ENCODE results near the gene MTHFR.

DNA sequence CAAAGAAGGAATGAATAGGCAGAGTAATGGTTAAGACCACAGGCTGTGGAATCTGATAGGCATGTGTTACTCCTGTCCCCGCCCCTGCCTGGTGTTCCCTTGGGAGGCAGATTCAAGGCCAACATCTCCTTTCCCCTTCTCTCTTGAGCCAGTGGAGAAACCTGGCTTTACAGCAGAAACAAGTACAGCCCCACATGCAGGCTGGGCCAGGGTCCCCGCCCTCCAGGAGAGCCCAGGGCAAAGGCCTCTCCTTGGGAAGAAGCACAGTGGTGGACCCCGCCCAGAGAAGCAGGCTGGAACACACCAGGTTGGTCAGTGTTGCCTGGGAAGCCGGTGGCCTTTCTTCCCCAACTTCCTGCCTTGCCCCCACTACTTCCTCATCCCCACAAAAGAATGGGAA lies 36.9 kb downstream of the MTHFR start:
- TF ChIP-seq, protein P1, sequence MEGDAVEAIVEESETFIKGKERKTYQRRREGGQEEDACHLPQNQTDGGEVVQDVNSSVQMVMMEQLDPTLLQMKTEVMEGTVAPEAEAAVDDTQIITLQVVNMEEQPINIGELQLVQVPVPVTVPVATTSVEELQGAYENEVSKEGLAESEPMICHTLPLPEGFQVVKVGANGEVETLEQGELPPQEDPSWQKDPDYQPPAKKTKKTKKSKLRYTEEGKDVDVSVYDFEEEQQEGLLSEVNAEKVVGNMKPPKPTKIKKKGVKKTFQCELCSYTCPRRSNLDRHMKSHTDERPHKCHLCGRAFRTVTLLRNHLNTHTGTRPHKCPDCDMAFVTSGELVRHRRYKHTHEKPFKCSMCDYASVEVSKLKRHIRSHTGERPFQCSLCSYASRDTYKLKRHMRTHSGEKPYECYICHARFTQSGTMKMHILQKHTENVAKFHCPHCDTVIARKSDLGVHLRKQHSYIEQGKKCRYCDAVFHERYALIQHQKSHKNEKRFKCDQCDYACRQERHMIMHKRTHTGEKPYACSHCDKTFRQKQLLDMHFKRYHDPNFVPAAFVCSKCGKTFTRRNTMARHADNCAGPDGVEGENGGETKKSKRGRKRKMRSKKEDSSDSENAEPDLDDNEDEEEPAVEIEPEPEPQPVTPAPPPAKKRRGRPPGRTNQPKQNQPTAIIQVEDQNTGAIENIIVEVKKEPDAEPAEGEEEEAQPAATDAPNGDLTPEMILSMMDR (IDR thresholded peaks at IDR 0.05; ENCODE audit: low read depth, low read length, missing input control): no peak
- TF ChIP-seq YY1 (IDR thresholded peaks at IDR 0.05) (no peak), GABPA (IDR thresholded peaks at IDR 0.05 in 1 of 2, conservative IDR thresholded peaks at IDR 0.05 in 1 of 2) (no peak), HNF4G (IDR thresholded peaks at IDR 0.05) (no peak)
- TF ChIP-seq, protein P2, sequence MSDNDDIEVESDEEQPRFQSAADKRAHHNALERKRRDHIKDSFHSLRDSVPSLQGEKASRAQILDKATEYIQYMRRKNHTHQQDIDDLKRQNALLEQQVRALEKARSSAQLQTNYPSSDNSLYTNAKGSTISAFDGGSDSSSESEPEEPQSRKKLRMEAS (IDR thresholded peaks at IDR 0.05): no peak
- TF ChIP-seq, protein P3, sequence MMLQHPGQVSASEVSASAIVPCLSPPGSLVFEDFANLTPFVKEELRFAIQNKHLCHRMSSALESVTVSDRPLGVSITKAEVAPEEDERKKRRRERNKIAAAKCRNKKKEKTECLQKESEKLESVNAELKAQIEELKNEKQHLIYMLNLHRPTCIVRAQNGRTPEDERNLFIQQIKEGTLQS (IDR thresholded peaks at IDR 0.05): no peak

Data from liver (tissue), 3 donors.